ENCODE measurements around the gene ABCD1.

The ABCD1 gene

GRCh38 chrX:153767674-153768055 lies 43.0 kb downstream of the ABCD1 start:
- ChIA-PET POLR2A (interaction anchor here (0.8 kb wide), 1 partner anchor 14 kb away, joined by 3 read pairs; no protein-coding TSS in a partner anchor), CTCF (interaction anchor here (0.8 to 6.5 kb wide), 4 partner anchors 10 to 180 kb away, joined by 4 to 63 read pairs (median 4); no protein-coding TSS in a partner anchor)
- TF ChIP-seq SP3 (tag by site-specific recombination; IDR thresholded peaks at IDR 0.05): no peak
- peak; percentile 57 for TF ChIP-seq REST (tag by site-specific recombination; IDR thresholded peaks at IDR 0.05)
- TF ChIP-seq PRDM10 (tag by site-specific recombination; IDR thresholded peaks at IDR 0.05): no peak

GRCh38 chrX:153768311-153769157 lies 43.9 kb downstream of the ABCD1 start:
- no peaks in the 10 kb centered on the region for H3K9me3 ChIP-seq (ENCODE audit: control insufficient read depth, insufficient read depth, low read depth, low read length)
- POLR2A ChIA-PET: interaction anchor here (0.8 kb wide), 1 partner anchor 13 kb away, joined by 3 read pairs; no protein-coding TSS in a partner anchor

More at GRCh38 chrX:153767674-153768055, 43.0 kb downstream of the ABCD1 start:
- Histone ChIP-seq H3K4me3 (ENCODE audit: low read depth, low read length) (no peak overlapping the region), H3K27ac (ENCODE audit: extremely low read depth, low read depth, low read length) (no peak overlapping the region), H3K9me3 (ENCODE audit: control insufficient read depth, insufficient read depth, low read depth, low read length) (no peaks in the 10 kb centered on the region), H3K4me1 (ENCODE audit: control insufficient read depth, insufficient read depth, low read length) (0 out of 2 replicates have a peak, but pooled peaks cover 3% of the 10 kb centered on the region), H3K36me3 (ENCODE audit: control insufficient read depth in 2 of 2, insufficient read depth in 1 of 2, low read length in 2 of 2) (no peaks in the 10 kb centered on the region)

More at GRCh38 chrX:153768311-153769157, 43.9 kb downstream of the ABCD1 start:
- H3K27ac ChIP-seq (ENCODE audit: extremely low read depth, low read depth, low read length): no peak overlapping the region
- 0 out of 2 replicates have a peak, but pooled peaks cover 3% of the 10 kb centered on the region for H3K4me1 ChIP-seq (ENCODE audit: control insufficient read depth, insufficient read depth, low read length)
- no peak overlapping the region for H3K4me3 ChIP-seq (ENCODE audit: low read depth, low read length)
- TF ChIP-seq ZNF362 (tag by site-specific recombination; IDR thresholded peaks at IDR 0.05) (no peak), ZBTB6 (tag by site-specific recombination; IDR thresholded peaks at IDR 0.05) (no peak), CTCF (tag by site-specific recombination; IDR thresholded peaks at IDR 0.05) (peak; percentile 10; the same call in 1 of the 2 replicates), GLIS2 (tag by site-specific recombination; IDR thresholded peaks at IDR 0.05) (peak; percentile 49)
- CTCF ChIA-PET: interaction anchor here (0.8 to 6.5 kb wide), 4 partner anchors 10 to 179 kb away, joined by 4 to 63 read pairs (median 4); no protein-coding TSS in a partner anchor
- no peaks in the 10 kb centered on the region for H3K36me3 ChIP-seq (ENCODE audit: control insufficient read depth in 2 of 2, insufficient read depth in 1 of 2, low read length in 2 of 2)

All from HEK293 (cell line).